Kidney (tissue), 14 donors: Measurements from ENCODE around the gene SLC2A8. TPM values are rescaled to one million over a fixed set of nuclear protein-coding genes. Genes with fewer than 3 reads are reported as not detected.

ENCODE experiments used
- DNase-seq, 5 donors: peaks; one replicate each; pipeline ENCODE4 v3.0.0-alpha.2; 2013 to 2020
- FAIRE-seq: peaks from 2 replicates; lab custom pipeline; 2012; peaks lifted over from hg19 to GRCh38; lab: Jason Lieb, UNC
- H3K27ac ChIP-seq, 2 donors: one replicate each; pipeline ENCODE4 v1.7.0; 2013; ENCODE audit warnings: low read depth in 2 of 2, low read length in 2 of 2, inconsistent platforms in 1 of 2
- H3K27me3 ChIP-seq: one replicate; pipeline ENCODE4 v1.7.1; 2013; ENCODE audit warnings: low read length, inconsistent platforms; ENCODE audit not compliant: control insufficient read depth, insufficient read depth
- H3K36me3 ChIP-seq, 3 donors: one replicate each; pipeline versions ENCODE4 v1.7.0 to v1.7.1; 2013; ENCODE audit warnings: low read length in 3 of 3, control low read depth in 1 of 3, inconsistent platforms in 1 of 3; ENCODE audit not compliant: insufficient read depth in 3 of 3, control insufficient read depth in 2 of 3
- H3K4me1 ChIP-seq, 3 donors: one replicate each; pipeline versions ENCODE4 v1.7.0 to v1.7.1; 2013; ENCODE audit warnings: low read length in 3 of 3, inconsistent platforms in 1 of 3, low read depth in 1 of 3; ENCODE audit not compliant: control insufficient read depth in 2 of 3, insufficient read depth in 2 of 3
- H3K4me3 ChIP-seq, 3 donors: one replicate each; pipeline versions ENCODE4 v1.7.0 to v1.8.1; 2013; ENCODE audit warnings: low read length in 3 of 3, control low read depth in 1 of 3, inconsistent platforms in 1 of 3
- H3K9ac ChIP-seq, 3 donors: one replicate each; pipeline versions ENCODE4 v1.7.0 to v1.7.1; 2013; ENCODE audit warnings: low read length in 3 of 3, control low read depth in 1 of 3, inconsistent platforms in 1 of 3
- H3K9me3 ChIP-seq, 3 donors: one replicate each; pipeline versions ENCODE4 v1.7.0 to v1.7.1; 2013; ENCODE audit warnings: low read length in 3 of 3, control low read depth in 1 of 3, inconsistent platforms in 1 of 3; ENCODE audit not compliant: control insufficient read depth in 2 of 3, insufficient read depth in 1 of 3
- intact Hi-C: fragments of 100-400 bp; cut with DNase I; formaldehyde crosslinking; loops from one replicate; pipeline ENCODE4 v1.11.1; 2022
- polyA plus RNA-seq: library from polyadenylated mRNA; stranded (reverse); fragments of 350-450 nt; fragmentation: Illumina TruSeq; extraction: RNeasy Lipid Tissue Mini Kit (QIAGEN cat#74804); gene quantifications from one replicate; pipeline ENCODE4 v1.2.3, GENCODE V29; 2014; ENCODE audit warnings: low read depth, low replicate concordance; ENCODE audit not compliant: insufficient read depth
- total RNA-seq: library from RNA; stranded (reverse); fragmentation: NEBNext Ultra II Directional; extraction: Animal tissue kit (Norgen Biotek cat#: 25700); gene quantifications from one replicate; pipeline ENCODE4 v1.2.1, GENCODE V29; 2021
- TF ChIP-seq, protein P1 (sequence below): IDR thresholded peaks from 3 replicates; pipeline ENCODE4 v1.5.1; 2012; ENCODE audit warnings: mild to moderate bottlenecking, moderate library complexity, borderline replicate concordance; ENCODE audit not compliant: insufficient read depth; ENCODE audit errors: extremely low read depth
- donor health status: control.
- donor health status: control.
- donor health status: control.
- donor health status: control.
- donor health status: control.
- donor health status: DM: yes; HTN: yes; CAD: no.
- donor health status: Normal renal cell carcinoma (clear cell type).

SLC2A8 gene
- total and polyA plus RNA-seq, 2 donors from 2014 or later: 15.3 to 22.0 TPM

DNA sequence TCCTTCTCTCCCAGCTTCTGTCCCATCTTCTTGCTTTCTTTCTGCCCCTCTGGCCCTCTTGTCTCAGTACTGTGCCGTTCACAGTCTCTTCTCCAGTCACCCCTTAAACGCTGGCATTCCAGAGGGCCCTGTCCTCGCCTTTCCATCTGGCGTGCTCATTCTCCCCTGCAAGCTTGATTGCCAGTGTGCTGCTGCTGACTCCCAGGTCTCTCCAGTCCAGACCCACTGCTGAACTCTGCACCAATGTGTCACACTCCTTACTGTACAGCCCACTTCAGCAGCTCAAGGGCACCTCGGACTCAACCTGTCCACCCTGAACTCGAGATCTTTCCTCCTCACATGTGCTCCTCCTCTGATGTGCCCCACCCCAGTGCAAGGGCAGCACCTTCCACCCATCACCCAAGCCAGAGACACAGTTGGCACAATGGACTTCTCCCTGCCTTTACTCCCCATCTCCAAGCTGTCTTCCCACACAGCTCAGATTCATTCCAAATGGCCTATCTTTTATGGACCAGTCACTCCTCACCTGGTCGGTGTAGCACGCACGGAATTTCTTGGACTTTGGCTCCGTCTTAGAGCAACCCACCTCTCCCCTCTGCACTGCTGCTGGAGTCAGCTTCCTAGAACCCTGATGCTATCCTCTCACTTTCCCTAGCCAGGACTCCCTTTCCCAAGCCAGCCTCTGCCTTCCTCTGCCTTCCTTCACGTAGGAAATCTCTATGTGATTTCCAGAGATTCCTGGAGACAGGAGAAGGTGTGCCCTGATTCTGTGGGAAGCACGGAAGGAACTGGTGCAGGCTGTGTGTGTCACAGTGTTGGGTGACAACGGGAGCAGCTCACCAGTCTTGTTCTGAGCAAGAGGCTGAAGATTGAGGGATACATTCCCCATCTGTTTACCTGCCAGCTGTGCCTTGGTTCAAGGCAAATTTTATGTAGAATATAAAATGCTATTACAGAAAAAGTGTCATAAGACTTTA, 26.0 kb upstream of the SLC2A8 start:
- DNase-seq: no peak
- Histone ChIP-seq H3K36me3 (no peaks in the 10 kb centered on the region), H3K4me3 (no peak overlapping the region), H3K27ac (no peak overlapping the region), H3K9ac (no peak overlapping the region), H3K4me1 (no peaks in the 10 kb centered on the region), H3K9me3 (no peaks in the 10 kb centered on the region), H3K27me3 (no peaks in the 10 kb centered on the region)
- TF ChIP-seq, protein P1, sequence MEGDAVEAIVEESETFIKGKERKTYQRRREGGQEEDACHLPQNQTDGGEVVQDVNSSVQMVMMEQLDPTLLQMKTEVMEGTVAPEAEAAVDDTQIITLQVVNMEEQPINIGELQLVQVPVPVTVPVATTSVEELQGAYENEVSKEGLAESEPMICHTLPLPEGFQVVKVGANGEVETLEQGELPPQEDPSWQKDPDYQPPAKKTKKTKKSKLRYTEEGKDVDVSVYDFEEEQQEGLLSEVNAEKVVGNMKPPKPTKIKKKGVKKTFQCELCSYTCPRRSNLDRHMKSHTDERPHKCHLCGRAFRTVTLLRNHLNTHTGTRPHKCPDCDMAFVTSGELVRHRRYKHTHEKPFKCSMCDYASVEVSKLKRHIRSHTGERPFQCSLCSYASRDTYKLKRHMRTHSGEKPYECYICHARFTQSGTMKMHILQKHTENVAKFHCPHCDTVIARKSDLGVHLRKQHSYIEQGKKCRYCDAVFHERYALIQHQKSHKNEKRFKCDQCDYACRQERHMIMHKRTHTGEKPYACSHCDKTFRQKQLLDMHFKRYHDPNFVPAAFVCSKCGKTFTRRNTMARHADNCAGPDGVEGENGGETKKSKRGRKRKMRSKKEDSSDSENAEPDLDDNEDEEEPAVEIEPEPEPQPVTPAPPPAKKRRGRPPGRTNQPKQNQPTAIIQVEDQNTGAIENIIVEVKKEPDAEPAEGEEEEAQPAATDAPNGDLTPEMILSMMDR: no peak
- intact Hi-C loops: no loop called here
- FAIRE-seq: no peak

DNA sequence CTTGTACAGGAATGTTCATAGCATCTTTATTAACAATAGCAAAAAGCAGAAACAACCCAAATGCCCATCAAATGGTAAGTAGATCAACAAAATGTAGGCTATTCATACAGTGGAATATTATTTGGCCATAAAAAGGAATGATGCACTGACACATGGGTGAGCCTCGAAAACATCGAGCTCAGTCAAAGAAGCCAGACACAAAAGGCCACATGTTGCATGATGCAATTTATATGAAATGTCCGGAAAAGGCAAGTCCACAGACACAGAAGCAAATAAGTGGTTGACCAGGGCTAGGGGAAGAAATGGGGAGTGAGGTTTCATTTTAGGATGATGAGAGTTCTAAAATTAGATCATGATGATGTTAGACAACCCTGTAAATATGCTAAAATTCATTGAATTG, 16.5 kb upstream of the SLC2A8 start:
- intact Hi-C loops: no loop called here
- Histone ChIP-seq H3K9me3 (no peaks in the 10 kb centered on the region), H3K4me3 (no peak overlapping the region), H3K4me1 (no peaks in the 10 kb centered on the region), H3K27me3 (no peaks in the 10 kb centered on the region), H3K27ac (no peak overlapping the region), H3K9ac (no peak overlapping the region), H3K36me3 (no peaks in the 10 kb centered on the region)
- no peak for FAIRE-seq
- no peak for DNase-seq
- TF ChIP-seq, protein P1: no peak

DNA sequence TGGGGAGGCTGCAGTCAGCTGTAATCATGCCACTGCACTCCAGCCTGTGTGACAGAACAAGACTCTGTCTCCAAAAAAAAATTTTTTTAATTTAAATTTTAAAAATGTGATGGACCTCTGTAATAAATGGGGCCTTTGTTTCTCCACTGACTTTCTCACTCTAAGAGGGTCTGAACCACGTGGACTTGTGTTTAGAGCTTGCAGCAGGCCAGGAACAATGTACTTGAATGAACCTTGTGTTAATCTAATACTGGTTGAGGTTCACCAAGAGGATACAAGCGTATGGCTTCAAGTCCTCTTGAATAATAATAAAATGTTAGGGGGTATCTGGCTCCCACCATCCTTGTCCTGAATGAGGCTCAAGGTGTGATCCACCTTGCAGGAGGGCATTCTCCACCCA, 14.4 kb upstream of the SLC2A8 start:
- H3K27me3 ChIP-seq: no peaks in the 10 kb centered on the region
- no peak overlapping the region for H3K27ac ChIP-seq
- intact Hi-C loops: no loop called here
- H3K4me3 ChIP-seq: no peak overlapping the region
- H3K36me3 ChIP-seq: no peaks in the 10 kb centered on the region
- no peak for FAIRE-seq
- no peaks in the 10 kb centered on the region for H3K4me1 ChIP-seq
- peak in 1 of 5 donors; percentile 5 for DNase-seq
- TF ChIP-seq, protein P1: no peak
- no peak overlapping the region for H3K9ac ChIP-seq
- no peaks in the 10 kb centered on the region for H3K9me3 ChIP-seq
